SK-N-SH (cell line): Measurements from ENCODE around the gene SCD5. TPM values are rescaled to one million over a fixed set of nuclear protein-coding genes. Genes with fewer than 3 reads are reported as not detected.

Experiments
- CTCF ChIA-PET: fragments of 300-600, 350-600 bp; formaldehyde crosslinking; extraction: SDS; loops from one replicate; lab custom pipeline; 2021; lab: Yijun Ruan, JAX
- POLR2A ChIA-PET: fragments of 350-600 bp; sonication (Branson Sonifier 250); formaldehyde crosslinking; extraction: SDS; loops from one replicate; lab custom pipeline; 2020; ENCODE audit warnings: antibody characterized with exemption, inconsistent platforms; lab: Yijun Ruan, JAX
- DNase-seq: peaks from one replicate; pipeline ENCODE4 v3.0.0; 2012
- H2AFZ ChIP-seq: fragments of 200-600 bp; sonication (generic); 2 replicates; pipeline ENCODE4 v1.8.1; 2016; ENCODE audit warnings: antibody characterized with exemption, mild to moderate bottlenecking, low read depth
- H3F3A ChIP-seq: fragments of 200-600 bp; sonication (generic); replicated peaks from 2 replicates; pipeline ENCODE3; 2016; ENCODE audit warnings: antibody characterized with exemption, mild to moderate bottlenecking; ENCODE audit not compliant: insufficient read depth
- H3K27ac ChIP-seq, 2 experiments: fragments of 200-500 bp in 1 of 2; fragments of 200-600 bp in 1 of 2; sonication (Bioruptor generic) in 1 of 2; sonication (generic), shearing (Covaris generic) in 1 of 2; 2 replicates each; pipeline versions ENCODE4 v1.5.1 to v1.6.1; 2014 to 2016; ENCODE audit warnings: low read depth in 2 of 2, inconsistent platforms in 1 of 2, low read length in 1 of 2, mild to moderate bottlenecking in 1 of 2, mixed read lengths in 1 of 2
- H3K27me3 ChIP-seq: fragments of 200-600 bp; sonication (generic), shearing (Covaris generic); 2 replicates; pipeline ENCODE4 v1.6.1; 2016; ENCODE audit warnings: mixed run types; ENCODE audit not compliant: insufficient read depth
- H3K36me3 ChIP-seq, 2 experiments: fragments of 200-500 bp in 1 of 2; fragments of 200-600 bp in 1 of 2; sonication (Bioruptor generic) in 1 of 2; sonication (generic) in 1 of 2; replicated peaks in 1 of 2; 2 replicates each; pipeline versions ENCODE3 to v1.5.1; 2014 to 2016; ENCODE audit warnings: low read length in 1 of 2, mild to moderate bottlenecking in 1 of 2; ENCODE audit not compliant: insufficient read depth in 2 of 2, control insufficient read depth in 1 of 2
- H3K4me1 ChIP-seq, 2 experiments: fragments of 200-500 bp in 1 of 2; fragments of 200-600 bp in 1 of 2; sonication (Bioruptor generic) in 1 of 2; sonication (generic), shearing (Covaris generic) in 1 of 2; 2 replicates each; pipeline versions ENCODE4 v1.5.1 to v1.6.1; 2014 to 2016; ENCODE audit warnings: low read depth in 1 of 2, low read length in 1 of 2, mixed run types in 1 of 2; ENCODE audit not compliant: insufficient read depth in 2 of 2, control insufficient read depth in 1 of 2
- H3K4me2 ChIP-seq: fragments of 200-600 bp; sonication (generic), shearing (Covaris generic); 2 replicates; pipeline ENCODE4 v1.6.1; 2017; ENCODE audit warnings: mixed run types
- H3K4me3 ChIP-seq, 2 experiments: fragments of 200-500 bp in 1 of 2; fragments of 200-600 bp in 1 of 2; sonication (Bioruptor generic) in 1 of 2; sonication (generic), shearing (Covaris generic) in 1 of 2; 2 replicates each; pipeline versions ENCODE4 v1.5.1 to v1.8.1; 2014 to 2016; ENCODE audit warnings: low read depth in 2 of 2, inconsistent platforms in 1 of 2, low read length in 1 of 2, mild to moderate bottlenecking in 1 of 2, mixed read lengths in 1 of 2, moderate library complexity in 1 of 2
- H3K79me2 ChIP-seq: fragments of 200-600 bp; sonication (generic); 2 replicates; pipeline ENCODE4 v1.8.1; 2017; ENCODE audit warnings: mild to moderate bottlenecking; ENCODE audit not compliant: insufficient read depth
- H3K9ac ChIP-seq: fragments of 200-600 bp; sonication (generic); 2 replicates; pipeline ENCODE4 v1.6.1; 2017; ENCODE audit warnings: mixed run types
- H3K9me2 ChIP-seq: fragments of 200-600 bp; sonication (generic); 2 replicates; pipeline ENCODE4 v1.6.1; 2017; ENCODE audit warnings: mixed run types
- H3K9me3 ChIP-seq: fragments of 200-600 bp; sonication (generic); 2 replicates; pipeline ENCODE4 v1.6.1; 2017; ENCODE audit warnings: mixed run types, mild to moderate bottlenecking, moderate library complexity
- H4K20me1 ChIP-seq: fragments of 200-600 bp; sonication (generic); 2 replicates; pipeline ENCODE4 v1.6.1; 2017; ENCODE audit warnings: mild to moderate bottlenecking, mixed run types; ENCODE audit not compliant: insufficient read depth
- CHD2 ChIP-seq: fragments of 150-350 bp; IDR thresholded peaks from 2 replicates; pipeline ENCODE4 v1.6.1; 2018; ENCODE audit warnings: low read length; ENCODE audit not compliant: partially characterized antibody
- CTCF ChIP-seq: fragments of 200-600 bp; sonication (generic); IDR thresholded peaks from 2 replicates; pipeline ENCODE4 v1.6.1; 2017; ENCODE audit warnings: antibody characterized with exemption, mild to moderate bottlenecking, moderate library complexity
- ELF1 ChIP-seq: IDR thresholded peaks from 2 replicates; pipeline ENCODE4 v1.4.0; 2012
- EP300 ChIP-seq, 2 experiments: IDR thresholded peaks; 2 replicates each; pipeline versions ENCODE4 v1.4.0 to v1.6.1; 2012; ENCODE audit warnings: borderline replicate concordance in 1 of 2, low read depth in 1 of 2, low read length in 1 of 2
- FOSL2 ChIP-seq: IDR thresholded peaks from 2 replicates; pipeline ENCODE4 v1.4.0; 2012; ENCODE audit warnings: low read depth, mild to moderate bottlenecking, moderate library complexity, borderline replicate concordance
- FOXJ3 ChIP-seq: sonication (generic); formaldehyde crosslinking; IDR thresholded peaks from 2 replicates; pipeline ENCODE4 v1.5.1; 2020; ENCODE audit warnings: mild to moderate bottlenecking, missing genetic modification reagents
- FOXM1 ChIP-seq: IDR thresholded peaks from 2 replicates; pipeline ENCODE4 v1.4.0; 2012; ENCODE audit warnings: low read depth, mild to moderate bottlenecking
- GABPA ChIP-seq: IDR thresholded peaks from 2 replicates; pipeline ENCODE4 v1.4.0; 2012; ENCODE audit warnings: low read depth, mild to moderate bottlenecking
- JUND ChIP-seq: IDR thresholded peaks from 2 replicates; pipeline ENCODE4 v1.4.0; 2012
- MAX ChIP-seq: IDR thresholded peaks from 2 replicates; pipeline ENCODE4 v1.4.0; 2012; ENCODE audit warnings: low read depth
- NRF1 ChIP-seq: IDR thresholded peaks from 2 replicates; pipeline ENCODE4 v1.6.1; 2012; ENCODE audit warnings: low read depth, mild to moderate bottlenecking, low read length
- RAD21 ChIP-seq: IDR thresholded peaks from 2 replicates; pipeline ENCODE4 v1.6.1; 2012; ENCODE audit warnings: mild to moderate bottlenecking, low read length
- RCOR1 ChIP-seq: fragments of 150-350 bp; IDR thresholded peaks from 2 replicates; pipeline ENCODE4 v1.6.1; 2017; ENCODE audit warnings: antibody characterized with exemption, low read length
- RXRA ChIP-seq: IDR thresholded peaks from 2 replicates; pipeline ENCODE4 v1.4.0; 2012; ENCODE audit warnings: low read depth, mild to moderate bottlenecking, borderline replicate concordance
- SIN3A ChIP-seq: IDR thresholded peaks from 2 replicates; pipeline ENCODE4 v1.6.1; 2012; ENCODE audit warnings: low read depth, mild to moderate bottlenecking, low read length, moderate library complexity, borderline replicate concordance
- TAF1 ChIP-seq: IDR thresholded peaks from 2 replicates; pipeline ENCODE4 v1.6.1; 2012; ENCODE audit warnings: low read depth, mild to moderate bottlenecking, low read length, moderate library complexity, borderline replicate concordance
- TEAD4 ChIP-seq: IDR thresholded peaks from 2 replicates; pipeline ENCODE4 v1.4.0; 2012; ENCODE audit warnings: mild to moderate bottlenecking, borderline replicate concordance; ENCODE audit not compliant: insufficient read depth
- WGBS: methylation state at CpG from one replicate; pipeline ENCODE4 v1.1.6; 2017; ENCODE audit warnings: low lambda C conversion rate; 5-methylcytosine and 5-hydroxymethylcytosine counted together
- polyA plus RNA-seq, 3 experiments: library from polyadenylated mRNA; depleted of rRNA; stranded (reverse); fragments of >200 nt; gene quantifications; 2 replicates each; pipeline ENCODE4 v1.2.3, GENCODE V29; 2012
- TF ChIP-seq, protein P1 (sequence below): fragments of 150-350 bp; IDR thresholded peaks from 2 replicates; pipeline ENCODE4 v1.6.1; 2016; ENCODE audit warnings: mild to moderate bottlenecking, low read depth, low read length
- TF ChIP-seq, protein P2 (sequence below): fragments of 150-350 bp; IDR thresholded peaks from 2 replicates; pipeline ENCODE4 v1.6.1; 2017; ENCODE audit warnings: antibody characterized with exemption, low read length, low read depth, borderline replicate concordance

SCD5 gene
- polyA plus RNA-seq, 1 of the 3 experiments (the other 2 are of a cell fraction): 23.7 TPM

DNA sequence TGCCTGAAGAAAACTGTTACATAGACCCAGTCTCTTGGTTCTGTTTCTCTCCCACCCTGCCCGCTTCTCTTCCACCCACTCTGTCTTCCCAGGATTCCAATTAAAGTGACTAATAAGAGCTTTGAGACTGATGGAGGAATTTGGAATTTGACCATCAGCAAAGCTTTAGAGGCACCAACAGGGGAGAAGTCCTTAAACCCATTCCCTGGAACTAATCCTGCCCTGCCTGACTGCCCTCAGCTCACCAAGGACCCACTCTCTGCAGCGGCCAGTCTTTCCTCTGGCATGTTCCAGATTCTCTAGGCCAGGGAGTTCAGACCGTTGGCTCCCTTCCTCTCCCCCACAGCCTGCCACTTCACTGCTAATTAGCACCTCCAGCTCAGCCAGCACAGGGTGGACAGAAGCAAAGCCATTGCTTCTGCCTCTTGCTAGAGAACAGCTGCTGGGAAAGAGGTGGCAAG lies 23.9 kb downstream of the SCD5 start:
- POLR2A ChIA-PET: no interaction called here
- no peak overlapping the region for H3K4me2 ChIP-seq

More for the DNA sequence above, 23.9 kb downstream of the SCD5 start:
- Histone ChIP-seq H3F3A (no peaks in the 10 kb centered on the region), H3K27me3 (no peaks in the 10 kb centered on the region), H3K9me3 (no peaks in the 10 kb centered on the region), H2AFZ (no peak overlapping the region), H3K9ac (no peak overlapping the region), H3K79me2 (peaks cover 62% of the 10 kb centered on the region), H4K20me1 (no peaks in the 10 kb centered on the region; the same call in 1 of the 2 replicates), H3K9me2 (no peaks in the 10 kb centered on the region), H3K4me3 (no peak overlapping the region), H3K4me1 (peaks cover 5 to 8% of the 10 kb centered on the region in 2 experiments; a peak in 2 of 4 replicates), H3K27ac (no peak overlapping the region), H3K36me3 (peaks cover 0 to 5% of the 10 kb centered on the region in 2 experiments)
- 85% methylated on average over 3 of the region's 3 CpGs for WGBS
- no peak for DNase-seq
- no peak for TF ChIP-seq EP300 (IDR thresholded peaks at IDR 0.05; ENCODE audit: borderline replicate concordance in 1 of 2, low read depth in 1 of 2, low read length in 1 of 2)
- TF ChIP-seq, protein P1, sequence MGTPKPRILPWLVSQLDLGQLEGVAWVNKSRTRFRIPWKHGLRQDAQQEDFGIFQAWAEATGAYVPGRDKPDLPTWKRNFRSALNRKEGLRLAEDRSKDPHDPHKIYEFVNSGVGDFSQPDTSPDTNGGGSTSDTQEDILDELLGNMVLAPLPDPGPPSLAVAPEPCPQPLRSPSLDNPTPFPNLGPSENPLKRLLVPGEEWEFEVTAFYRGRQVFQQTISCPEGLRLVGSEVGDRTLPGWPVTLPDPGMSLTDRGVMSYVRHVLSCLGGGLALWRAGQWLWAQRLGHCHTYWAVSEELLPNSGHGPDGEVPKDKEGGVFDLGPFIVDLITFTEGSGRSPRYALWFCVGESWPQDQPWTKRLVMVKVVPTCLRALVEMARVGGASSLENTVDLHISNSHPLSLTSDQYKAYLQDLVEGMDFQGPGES: no peak
- TF ChIP-seq SIN3A: no peak
- TF ChIP-seq FOXJ3 (CRISPR knock-in tag): no peak
- TF ChIP-seq CHD2: no peak
- no peak for TF ChIP-seq ELF1
- TF ChIP-seq RXRA: no peak
- TF ChIP-seq TAF1: no peak
- TF ChIP-seq RAD21: no peak
- TF ChIP-seq RCOR1: no peak
- TF ChIP-seq, protein P2, sequence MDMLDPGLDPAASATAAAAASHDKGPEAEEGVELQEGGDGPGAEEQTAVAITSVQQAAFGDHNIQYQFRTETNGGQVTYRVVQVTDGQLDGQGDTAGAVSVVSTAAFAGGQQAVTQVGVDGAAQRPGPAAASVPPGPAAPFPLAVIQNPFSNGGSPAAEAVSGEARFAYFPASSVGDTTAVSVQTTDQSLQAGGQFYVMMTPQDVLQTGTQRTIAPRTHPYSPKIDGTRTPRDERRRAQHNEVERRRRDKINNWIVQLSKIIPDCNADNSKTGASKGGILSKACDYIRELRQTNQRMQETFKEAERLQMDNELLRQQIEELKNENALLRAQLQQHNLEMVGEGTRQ: no peak
- no peak for TF ChIP-seq FOXM1
- TF ChIP-seq MAX: no peak
- TF ChIP-seq FOSL2: no peak
- TF ChIP-seq GABPA: no peak
- TF ChIP-seq JUND: no peak
- no peak for TF ChIP-seq NRF1
- TF ChIP-seq CTCF: no peak
- TF ChIP-seq TEAD4: no peak
- CTCF ChIA-PET: interaction anchor here (0.7 to 1.4 kb wide), 2 partner anchors 36 to 53 kb away, joined by 3 to 4 read pairs; no protein-coding TSS in a partner anchor
